ENCODE results near the gene GALNT2.

The GALNT2 gene

GRCh38 chr1:230322967-230323547 is 256.0 kb downstream of the GALNT2 start:
- no peak for TF ChIP-seq CTCF (IDR thresholded peaks at IDR 0.05; ENCODE audit: insufficient read depth, low read depth, low read length, missing control alignments)
- H3K4me3 ChIP-seq (ENCODE audit: low read length): no peak overlapping the region
- DNase-seq (ENCODE audit: low read depth): no peak

DNA sequence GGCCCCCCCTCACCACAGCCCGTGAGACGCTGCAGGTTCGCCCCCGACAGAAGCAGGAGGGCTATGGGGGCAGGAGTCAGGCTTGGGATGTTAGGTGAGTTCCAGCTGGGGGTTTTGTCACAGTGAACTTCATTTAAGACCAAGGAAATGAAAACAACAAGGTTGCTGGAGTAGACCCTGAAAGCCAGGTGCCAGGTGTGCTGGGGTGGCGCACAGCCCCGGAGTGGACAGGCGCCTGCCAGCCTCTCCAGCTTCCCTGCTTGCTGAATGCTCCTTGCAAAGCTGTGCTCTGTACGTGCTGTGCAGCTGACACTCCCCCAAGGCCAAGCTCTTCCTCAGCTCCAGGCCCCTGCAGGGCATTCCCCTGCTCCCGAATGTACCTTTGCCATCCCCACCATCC is 256.6 kb downstream of the GALNT2 start:
- no peak for TF ChIP-seq CTCF (IDR thresholded peaks at IDR 0.05; ENCODE audit: insufficient read depth, low read depth, low read length, missing control alignments)
- DNase-seq (ENCODE audit: low read depth): no peak
- no peak overlapping the region for H3K4me3 ChIP-seq (ENCODE audit: low read length)

- H3K4me3 ChIP-seq (ENCODE audit: low read length): no peak overlapping the region
- TF ChIP-seq CTCF (IDR thresholded peaks at IDR 0.05; ENCODE audit: insufficient read depth, low read depth, low read length, missing control alignments): no peak
- no peak for DNase-seq (ENCODE audit: low read depth)
Measured at GRCh38 chr1:230326971-230327891, 260.2 kb downstream of the GALNT2 start.

DNA sequence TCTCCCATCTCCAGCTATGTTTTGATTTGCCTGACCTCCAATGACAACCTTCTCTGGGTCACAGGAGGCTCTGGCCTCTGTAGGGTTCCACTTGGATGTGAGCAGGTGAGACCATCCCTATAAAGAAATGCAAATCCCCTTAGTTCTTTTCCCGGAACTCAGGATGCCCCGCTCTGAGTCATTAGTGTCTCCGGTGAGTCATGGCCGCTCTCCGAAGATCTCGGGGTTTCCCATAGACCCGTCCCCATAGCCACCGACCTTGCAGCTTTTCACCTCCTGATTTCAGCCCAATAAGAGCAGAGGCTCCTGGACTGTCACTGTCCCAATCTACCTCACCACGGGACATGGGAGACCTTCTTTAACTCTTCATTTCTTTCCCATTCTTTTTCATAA is 260.9 kb downstream of the GALNT2 start:
- DNase-seq (ENCODE audit: low read depth): peak; percentile 47
- no peak for TF ChIP-seq CTCF (IDR thresholded peaks at IDR 0.05; ENCODE audit: insufficient read depth, low read depth, low read length, missing control alignments)
- H3K4me3 ChIP-seq (ENCODE audit: low read length): no peak overlapping the region

DNA sequence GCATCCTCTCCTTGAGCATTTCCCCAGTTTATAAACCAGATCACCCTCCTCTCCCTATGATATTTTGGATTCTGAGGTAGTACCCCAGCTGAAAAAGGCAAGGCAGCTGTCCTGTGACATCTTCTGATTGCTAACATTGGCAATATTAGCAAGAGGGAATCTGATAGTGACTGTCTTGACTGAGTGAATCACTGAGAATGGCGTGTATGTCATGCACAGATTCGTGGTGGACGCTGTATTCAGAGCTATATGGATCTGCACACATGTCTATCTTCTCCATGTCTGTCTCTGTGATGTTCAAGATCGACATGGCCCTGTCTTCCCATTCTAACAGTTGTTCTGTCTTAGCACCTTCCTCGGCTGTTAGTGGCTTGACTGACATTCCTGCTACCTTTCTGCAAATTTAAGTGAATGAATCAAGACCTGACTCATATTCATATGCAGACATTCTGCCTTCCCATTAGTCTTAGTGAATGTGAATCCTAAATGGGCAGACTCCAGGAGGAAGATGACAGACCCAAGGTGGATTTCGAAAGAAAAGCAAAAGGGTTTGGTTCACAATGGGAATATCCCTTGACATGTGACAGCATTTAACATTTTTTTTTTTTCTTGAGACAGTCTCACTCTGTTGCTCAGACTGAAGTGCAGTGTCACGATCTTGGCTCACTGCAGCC is 261.4 kb downstream of the GALNT2 start:
- TF ChIP-seq CTCF (IDR thresholded peaks at IDR 0.05; ENCODE audit: insufficient read depth, low read depth, low read length, missing control alignments): no peak
- no peak overlapping the region for H3K4me3 ChIP-seq (ENCODE audit: low read length)
- DNase-seq (ENCODE audit: low read depth): peak; percentile 86

GRCh38 chr1:230330157-230330556 is 263.1 kb downstream of the GALNT2 start:
- no peak for DNase-seq (ENCODE audit: low read depth)
- TF ChIP-seq CTCF (IDR thresholded peaks at IDR 0.05; ENCODE audit: insufficient read depth, low read depth, low read length, missing control alignments): no peak
- H3K4me3 ChIP-seq (ENCODE audit: low read length): no peak overlapping the region

Data from epithelial cell of esophagus (primary cell).